Pons (tissue), 1 donor: ENCODE results near the gene IGSF3.

ENCODE experiments used
- DNase-seq: peaks from one replicate; pipeline ENCODE4 v3.0.0-alpha.2; 2016; ENCODE audit warnings: low spot score

Gene IGSF3

DNA sequence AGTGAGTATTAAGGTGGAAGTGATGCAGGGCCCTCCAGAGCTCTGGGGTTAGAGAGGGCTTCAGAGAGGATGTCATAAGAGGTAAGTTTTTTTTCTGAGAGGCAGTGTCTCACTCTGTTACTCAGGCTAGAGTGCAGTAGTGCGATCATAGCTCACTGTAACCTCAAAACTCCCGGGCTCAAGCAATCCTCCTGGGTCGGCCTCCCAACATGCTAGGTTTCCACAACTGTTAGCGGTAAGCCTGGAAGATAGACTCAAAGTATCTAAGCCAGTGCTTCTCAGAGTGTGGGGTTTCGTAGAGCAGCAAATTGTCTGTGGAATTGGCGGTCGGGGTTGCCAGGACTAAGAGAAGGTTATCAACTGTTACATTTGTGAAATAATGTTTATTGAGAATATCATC lies 18.6 kb upstream of the IGSF3 start:
- DNase-seq = no peak

DNA sequence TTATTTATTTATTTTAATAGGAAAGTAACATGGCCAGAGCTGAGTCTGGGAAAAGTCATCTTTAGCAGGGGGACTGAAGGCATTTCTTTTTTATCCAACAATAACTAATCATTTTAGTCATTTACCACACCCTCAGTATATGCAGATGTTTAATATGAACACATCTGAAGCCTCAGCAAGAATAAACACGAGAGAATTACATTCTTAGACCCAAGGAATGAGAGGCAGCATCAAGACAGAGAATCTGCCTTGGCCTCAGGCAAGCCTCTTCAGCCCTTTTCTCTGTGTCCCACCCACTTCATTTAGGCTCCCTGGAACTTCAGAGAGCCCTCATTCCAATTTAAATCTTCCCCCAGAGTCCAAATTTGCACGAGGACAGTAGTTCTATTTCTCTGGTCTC lies 17.0 kb upstream of the IGSF3 start:
- DNase-seq = no peak

DNA sequence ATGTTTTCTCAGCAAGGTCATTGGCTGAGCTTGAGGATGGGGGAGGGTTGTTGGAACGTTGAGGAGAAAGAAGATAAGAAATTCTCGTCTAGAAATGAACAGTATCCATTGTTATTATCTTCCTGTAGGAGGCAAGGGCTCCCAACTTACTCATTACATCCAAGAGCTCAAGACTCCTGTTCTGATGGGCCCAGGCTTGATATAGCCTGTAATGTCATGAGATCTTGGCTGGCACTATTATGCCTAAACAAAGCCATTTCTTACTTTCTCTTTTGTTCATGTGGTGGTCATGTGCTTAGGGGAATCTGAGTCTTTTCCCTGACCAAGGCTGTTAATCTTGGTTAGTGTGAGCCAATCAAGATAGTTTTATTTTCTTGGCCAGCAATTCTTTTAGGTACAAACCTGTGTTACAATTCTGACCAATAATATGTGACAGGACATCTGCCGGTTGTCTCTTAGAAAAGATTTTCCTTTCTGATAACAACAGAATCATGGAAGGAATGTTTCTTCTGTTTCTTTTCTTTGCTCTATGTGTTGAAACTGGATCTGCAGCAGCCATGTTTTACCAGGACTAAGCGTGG lies 15.2 kb upstream of the IGSF3 start:
- DNase-seq = no peak

DNA sequence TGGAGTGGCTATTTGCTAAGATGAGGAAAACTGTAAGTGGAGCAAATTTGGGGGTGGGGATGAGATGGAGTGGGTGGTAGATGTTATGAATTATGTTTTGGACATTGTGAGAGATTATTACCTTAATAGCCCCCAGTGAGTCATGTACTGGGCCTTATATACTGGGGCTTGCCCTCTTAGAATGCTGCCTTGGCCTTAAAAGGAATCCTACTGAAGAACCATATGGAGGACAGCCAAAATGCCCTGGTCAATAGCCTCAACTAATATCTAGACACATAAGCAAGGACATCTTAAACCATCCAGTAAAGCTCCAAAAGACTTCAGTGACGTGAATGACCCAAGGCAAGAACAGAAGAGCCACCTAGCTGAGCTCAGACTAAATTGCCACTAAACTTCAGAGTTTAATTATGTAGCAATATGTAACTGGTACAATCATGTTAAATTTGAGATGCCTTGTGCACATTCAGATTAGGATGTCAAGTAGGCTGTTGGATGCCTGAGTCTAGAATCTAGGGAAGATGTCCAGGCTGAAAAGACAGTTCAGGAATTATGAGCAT lies 13.9 kb upstream of the IGSF3 start:
- DNase-seq = no peak

DNA sequence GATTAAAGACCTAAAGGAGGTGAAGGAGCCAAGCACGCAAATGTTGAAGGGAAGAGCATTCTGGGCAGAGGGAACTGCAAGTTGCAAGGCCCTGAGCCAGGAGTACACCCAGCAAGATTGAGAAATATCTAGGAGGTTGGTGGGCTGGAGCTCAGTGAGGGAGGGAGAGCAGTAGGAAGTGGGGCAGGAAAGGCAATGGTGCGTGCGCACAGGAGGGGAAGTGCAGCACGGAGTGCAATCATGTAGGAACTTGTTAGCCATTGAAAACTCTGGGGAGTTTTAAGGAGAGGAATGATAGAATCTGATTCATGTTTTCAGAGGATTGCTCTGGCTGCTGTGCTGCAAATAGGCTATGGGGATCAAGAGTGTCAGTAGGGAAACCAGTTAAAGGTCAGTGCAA lies 13.2 kb upstream of the IGSF3 start:
- no peak for DNase-seq

DNA sequence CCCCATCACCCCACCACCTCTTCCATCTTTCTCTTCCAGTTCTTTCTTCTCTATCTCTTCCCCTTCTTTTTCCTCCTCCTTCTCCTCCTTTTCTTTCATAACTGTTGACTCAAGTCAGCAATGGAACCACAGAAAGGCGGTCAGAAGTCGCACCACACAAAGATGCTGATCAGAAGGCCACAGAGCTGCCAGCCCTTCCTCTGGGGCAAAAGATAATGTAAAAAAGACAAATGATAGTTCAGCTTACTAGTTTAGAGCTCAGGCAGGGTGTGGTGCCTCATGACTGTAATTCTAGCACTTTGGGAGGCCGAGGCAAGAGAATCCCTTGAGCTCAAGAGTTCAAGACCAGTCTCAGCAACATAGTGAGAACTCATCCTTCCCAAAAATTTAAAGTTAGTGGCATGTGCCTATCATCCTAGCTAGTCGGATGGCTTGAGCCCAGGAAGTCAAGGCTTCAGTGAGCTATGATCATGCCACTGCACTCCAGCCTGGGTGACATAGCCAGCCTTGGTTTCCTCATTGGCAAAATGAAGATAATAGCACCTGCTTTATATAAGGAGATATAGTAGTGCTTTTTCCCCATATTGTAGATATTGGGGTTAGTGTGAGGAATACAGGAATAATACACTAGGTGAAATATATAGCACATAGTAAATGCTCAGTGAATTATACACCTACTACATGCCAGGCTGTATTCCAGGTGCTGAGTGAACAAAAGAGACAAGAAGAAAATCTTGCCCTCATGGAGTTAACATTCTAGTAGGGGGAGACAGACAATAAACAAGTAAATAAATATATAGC lies 12.5 kb upstream of the IGSF3 start:
- DNase-seq = no peak

DNA sequence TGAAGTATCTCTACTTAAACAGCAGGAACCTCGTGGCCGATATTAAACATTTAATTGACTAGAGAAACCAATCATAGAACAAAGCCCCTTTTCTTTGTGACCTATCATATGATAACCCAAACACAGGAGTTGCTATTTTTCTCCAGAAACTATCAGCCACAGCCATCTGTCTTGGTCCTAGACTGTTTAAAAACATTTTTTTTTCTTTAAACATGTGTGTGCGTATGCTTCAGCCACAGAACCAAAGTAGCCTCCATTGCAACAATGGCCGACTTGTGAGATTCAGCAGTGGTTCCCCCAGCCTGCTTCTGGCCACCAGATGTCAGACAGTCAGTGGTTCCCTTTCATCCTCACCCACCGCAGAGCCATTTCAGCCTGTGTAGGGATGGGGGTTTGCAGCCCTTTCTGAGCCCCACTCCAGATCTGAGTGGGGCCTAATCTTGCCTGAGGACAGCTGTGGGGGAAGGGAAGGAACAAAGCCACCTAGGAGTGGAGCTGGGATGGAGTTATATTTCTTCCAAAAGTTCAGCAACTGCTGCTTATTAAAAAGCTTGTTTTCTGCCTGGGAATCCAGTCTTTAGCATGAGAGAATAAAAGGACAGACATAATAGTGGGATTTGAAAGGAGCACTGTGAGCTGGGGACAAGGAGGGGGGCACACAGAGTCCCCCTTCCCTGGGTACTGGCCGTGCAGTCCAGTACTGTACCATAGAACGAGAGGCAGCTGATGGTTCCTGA lies 11.7 kb upstream of the IGSF3 start:
- no peak for DNase-seq

DNA sequence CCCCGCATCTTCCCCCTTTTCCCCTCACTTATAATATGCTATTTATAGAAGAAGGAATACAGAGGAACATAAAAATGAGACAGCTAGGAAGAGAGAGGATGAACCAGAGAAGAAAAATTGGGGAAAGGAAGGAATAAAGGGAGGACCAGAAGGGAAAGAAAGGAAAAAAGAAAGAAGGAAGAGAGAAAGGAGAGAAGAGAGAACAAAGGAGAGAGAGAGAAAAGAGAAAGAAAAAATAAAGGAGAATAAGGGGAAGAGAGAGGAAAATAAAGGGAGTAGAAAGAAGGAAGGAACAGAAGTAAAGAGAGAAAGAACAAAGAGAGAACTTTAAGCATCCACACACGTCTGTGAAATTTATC lies 11.2 kb upstream of the IGSF3 start:
- DNase-seq = no peak

DNA sequence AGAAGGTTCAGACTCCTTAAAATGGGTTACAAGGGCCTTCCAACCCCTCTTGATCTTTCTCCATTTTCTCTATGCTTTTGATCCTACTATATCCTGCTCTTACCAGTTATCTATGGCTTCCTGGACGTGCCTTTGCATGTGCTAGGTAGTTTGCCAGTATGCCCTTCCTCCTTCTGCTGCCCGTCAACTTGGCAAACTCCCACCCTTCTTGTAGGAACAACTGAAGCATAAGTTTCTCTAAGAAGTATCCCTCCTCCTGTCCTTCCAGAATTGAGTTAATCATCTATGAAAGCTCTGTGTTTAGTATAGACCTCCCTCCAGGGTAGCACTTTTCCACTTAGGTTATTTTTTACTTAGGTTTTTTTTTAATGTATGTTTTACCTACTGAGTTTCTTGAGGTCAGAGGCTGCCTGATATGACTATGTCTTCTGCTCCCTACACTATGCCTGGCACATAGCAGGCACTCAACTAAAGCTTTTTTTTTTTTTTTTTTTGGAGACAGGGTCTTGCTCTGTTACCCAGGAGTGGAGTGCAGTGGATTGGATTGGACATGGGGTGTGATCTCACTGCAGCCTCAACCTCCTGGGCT lies 10.0 kb upstream of the IGSF3 start:
- DNase-seq = no peak

DNA sequence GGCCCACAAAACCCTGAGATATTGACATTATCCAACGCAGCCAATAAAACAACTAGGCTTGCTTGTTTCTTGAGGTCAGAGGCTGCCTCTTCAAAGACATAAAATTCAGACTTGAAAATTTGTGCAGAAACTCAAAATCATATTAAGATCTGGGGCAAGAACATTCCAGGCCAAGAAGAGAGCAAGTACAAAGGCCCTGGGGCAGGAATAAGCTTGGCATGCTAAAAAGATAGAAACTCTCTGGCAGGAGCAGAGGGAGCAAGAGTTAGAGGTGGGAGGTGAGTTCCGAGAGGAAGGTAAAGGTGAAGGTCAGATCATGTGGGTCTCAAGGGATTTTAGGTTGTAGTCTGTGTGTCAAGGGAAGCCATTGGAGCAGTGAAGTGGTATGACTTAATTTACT lies 8.8 kb upstream of the IGSF3 start:
- no peak for DNase-seq

DNA sequence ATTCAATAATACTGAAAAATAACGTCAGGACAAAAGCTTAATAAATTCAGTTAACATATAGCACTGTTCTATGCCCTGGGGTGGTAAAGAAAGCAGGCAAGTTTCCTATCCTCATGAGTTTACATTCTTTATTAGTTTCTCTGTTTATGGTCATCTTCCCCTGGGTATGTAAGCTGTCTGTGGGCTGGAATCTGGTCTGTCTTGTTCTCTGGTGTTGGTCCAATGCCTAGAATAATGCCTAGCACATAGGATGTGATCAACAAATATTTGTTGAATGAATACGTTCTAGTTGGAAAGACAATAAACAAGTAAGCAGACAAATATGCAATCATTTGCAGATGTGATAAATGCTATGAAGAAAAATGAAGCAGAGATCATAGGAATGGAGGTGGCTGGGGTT lies 7.2 kb upstream of the IGSF3 start:
- DNase-seq = no peak

DNA sequence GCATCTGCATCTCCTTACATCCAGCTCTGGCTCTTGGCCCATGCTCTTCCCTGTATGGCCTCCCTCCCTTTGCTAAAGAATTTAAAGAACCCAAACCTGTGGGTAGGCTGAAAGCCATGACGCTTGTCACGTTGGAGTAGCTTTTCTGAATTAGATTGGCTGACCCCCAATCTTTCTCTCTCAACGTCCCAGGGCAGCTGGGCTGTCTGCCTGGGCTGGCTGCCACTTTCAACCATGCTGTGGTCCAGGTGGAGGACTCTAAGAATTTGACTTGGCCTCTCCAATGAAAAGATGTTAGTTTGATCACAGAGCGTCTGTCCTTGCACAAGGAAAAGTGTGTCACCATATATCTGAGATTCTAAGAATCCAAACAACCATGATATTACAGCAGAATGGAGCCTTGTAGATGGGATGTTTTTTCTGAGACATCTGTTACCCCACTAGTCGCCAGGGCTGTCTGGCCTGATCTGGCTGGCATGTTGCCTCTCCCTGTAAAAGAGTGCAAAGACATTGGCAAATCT lies 6.5 kb upstream of the IGSF3 start:
- DNase-seq = peak; percentile 38

DNA sequence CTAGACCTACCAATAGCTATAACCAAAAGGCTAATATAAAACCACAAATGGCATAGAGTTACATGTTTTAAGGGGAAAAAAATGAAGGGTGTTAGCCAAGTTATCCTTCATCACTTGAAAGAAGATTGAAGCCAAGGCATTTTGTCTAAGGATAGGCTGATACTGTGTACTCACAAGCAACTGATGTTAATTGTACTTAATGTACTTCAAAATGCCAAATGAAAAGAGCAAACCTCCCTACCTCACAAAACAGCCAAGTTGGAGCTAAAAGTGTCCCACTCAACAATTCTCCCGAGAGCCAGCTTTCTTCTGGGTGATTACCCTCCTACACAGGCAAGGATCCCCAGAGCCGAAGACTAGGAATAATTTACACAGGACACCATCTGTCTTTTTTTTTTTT lies 4.4 kb upstream of the IGSF3 start:
- no peak for DNase-seq

DNA sequence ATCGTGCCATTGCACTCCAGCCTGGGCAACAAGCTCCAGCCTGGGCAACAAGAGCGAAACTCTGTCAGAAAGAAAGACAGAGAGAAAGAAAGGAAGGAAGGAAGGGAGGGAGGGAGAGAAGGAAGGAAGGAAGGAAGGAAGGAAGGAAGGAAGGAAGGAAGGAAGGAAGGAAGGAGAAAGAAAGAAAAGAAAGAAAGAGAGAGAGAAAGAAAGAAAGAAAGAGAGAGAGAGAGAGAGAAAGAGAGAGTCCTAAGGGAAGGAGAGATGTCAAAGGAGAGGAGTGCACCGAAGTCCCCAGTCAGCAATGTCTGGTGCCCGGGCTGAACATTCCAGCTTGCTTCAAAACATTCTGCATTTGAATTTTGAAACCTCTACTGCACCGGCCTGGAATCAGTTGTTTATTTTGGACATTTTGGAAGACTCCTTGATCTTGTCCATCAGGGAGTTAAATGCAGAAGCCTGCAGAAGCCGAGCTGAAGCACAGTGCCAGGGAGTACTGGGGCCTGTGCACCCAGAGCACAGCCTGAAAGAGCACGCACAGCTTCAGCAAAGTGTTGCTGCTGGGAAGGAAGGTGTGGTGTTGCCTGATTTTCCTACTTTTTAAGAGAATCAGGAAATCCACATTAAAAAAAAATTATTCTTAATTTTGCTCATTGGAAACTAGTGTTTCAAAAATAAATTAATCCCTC lies 3.7 kb upstream of the IGSF3 start:
- DNase-seq = no peak

DNA sequence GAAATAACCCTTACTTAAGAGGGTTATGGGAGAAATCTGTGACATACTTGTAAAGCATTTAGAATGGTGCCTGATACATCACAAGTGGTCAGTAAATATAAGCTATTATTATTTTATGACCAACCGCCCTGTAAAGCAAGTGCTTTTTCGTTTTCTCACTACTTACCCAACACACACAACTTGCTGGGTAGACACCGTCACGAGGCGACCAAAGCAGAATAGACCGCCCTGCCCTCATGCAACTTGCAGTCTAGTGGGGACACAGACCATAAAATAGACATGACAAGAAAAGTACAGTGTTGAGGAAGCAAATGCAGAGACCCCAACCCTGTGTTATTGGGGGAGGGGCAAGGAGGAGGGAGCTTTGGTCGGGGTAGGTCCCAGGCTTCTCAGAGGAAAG lies 744 bp upstream of the IGSF3 start:
- no peak for DNase-seq

DNA sequence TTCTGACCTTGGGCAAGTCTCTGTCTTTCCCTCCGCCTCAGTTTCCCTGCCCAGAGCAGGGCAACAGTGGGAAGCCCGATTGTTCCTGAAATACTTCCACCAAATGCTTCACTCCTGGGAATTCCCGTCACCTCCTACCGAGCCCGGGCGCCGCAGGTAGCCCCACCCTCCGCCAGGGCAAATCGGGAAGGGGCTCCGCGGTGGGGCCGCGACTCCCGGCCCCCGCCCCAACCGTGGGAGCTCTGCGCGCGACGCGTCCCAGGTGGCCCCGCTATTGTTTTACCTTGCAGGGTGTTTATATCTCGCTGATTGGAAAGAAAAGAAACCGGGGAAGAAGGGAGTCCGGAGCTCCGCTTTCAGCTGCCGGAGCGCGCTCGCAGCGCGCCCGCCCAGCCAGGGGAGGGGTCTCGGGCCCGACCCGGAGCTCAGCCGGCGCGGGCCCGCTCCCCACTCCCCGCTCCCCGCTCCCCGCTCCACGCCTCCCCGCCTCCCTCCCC lies 407 bp downstream of the IGSF3 start:
- DNase-seq = no peak

DNA sequence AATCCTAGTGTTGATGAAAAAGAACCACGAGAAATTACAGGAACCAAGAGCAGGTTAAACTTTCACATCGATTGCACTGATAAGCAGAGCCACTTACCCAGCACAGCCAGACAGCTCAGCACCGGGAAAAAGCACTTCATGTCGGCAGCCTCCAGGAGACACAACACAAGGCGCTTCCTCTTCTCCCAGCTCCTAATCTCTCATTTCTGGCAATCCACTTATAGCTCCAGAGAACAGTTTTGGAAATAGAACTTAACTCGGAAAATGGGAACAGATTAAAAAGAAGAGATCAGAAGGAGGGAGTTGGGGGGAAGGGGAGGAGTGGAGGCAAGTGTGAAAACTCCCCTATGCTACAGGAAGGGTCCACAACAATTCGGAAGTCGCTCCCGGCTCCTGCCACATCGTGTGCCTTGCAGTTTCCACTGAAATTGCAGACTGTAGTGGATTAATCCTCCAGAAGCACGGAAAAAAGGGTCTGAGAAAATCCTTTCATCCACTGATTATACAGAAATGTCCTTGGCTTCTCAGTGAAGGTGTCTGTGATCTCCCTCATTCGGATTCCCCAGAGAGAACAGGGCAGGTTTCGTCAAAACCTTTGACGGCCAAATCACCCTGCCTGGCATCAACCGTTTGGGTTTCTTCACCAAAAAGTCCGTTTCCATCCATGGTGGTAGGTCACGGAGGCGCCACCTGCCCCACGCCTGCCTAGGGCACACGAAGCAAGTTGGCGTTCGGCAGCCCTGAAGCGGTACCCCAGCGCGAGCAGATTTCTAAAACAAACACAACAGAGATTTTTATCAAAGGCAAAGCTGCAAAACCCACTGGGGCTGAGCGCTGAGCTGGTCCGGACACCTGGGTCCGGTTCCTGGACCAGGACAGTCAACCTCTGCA lies 1.1 kb downstream of the IGSF3 start:
- DNase-seq = no peak

DNA sequence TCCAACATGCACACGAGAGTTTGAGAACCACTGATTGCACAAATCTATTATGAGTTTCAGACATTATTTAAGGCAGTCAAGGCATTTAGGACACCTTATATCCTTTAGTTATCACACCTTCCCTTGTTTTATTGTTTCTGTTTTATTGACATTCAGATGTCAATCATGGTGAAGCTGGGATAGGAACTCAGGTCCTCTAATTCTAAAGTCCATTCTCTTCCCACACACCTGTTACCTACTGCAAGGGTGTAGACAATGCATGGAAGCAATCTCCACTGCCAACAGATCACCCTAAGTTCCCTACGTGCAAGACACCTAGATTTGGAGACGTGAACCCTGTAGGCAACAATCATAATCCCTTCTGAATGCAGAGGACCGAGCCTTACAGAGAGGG lies 2.6 kb downstream of the IGSF3 start:
- DNase-seq = no peak

DNA sequence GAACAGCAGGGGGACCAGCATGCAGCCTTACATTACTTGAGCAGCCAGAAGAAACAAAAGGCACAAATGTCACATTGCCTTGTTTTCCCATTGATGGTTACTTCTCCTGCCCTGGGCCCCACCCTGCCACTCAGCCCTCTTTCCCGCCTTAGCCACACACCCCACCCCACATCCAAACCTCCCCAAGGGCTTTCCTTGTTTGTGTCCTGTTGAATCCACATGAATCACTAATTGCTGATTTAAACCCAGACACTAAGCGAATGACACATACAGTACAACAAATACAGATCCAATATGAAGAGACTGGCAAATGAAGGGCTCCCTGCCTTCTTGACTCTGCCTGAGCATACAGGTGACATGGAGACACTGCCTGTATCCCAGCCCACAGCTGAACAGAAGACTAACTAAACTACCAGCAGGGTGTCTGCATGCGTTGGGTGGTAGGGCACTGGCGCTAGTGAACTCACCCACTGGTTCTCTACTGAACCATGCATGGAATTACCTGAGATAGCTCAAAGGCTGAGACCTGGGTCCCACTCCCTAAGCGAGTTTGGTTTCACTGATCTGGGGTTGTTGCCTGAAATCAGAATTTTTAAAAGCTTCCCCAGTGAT lies 3.1 kb downstream of the IGSF3 start:
- no peak for DNase-seq

DNA sequence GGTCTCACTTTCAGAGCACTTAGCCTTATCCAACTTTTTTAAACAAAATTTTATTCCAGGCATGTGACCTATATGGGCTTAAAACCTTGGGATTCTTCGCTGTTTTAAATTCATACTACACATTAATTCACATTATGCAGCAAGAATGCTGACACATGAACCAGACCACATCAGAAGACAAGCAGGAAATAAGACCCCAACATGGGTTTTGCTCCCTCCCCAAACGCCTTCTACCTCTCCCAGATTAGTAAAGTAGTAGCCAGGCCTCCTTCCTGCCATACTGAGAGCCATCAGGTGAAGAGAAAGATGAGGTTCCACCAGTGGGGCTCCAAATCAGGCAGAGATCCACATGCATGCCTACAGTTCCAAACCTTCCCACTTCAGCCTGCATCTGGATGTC lies 3.7 kb downstream of the IGSF3 start:
- DNase-seq = no peak
